Fibroblast of mammary gland (primary cell): ENCODE measurements around the gene VPS37C.
A peak's percentile ranks its signal among the peaks of the same experiment; 100 is the strongest.

ENCODE experiments used
- DNase-seq: peaks from one replicate; pipeline ENCODE4 v3.0.0-alpha.2; 2010; ENCODE audit warnings: low read depth
- H3K4me3 ChIP-seq: 2 replicates; pipeline ENCODE4 v1.5.1; 2011; ENCODE audit warnings: low read depth, mild to moderate bottlenecking, low read length, moderate library complexity; ENCODE audit not compliant: control insufficient read depth
- CTCF ChIP-seq: conservative IDR thresholded peaks from 2 replicates; pipeline ENCODE4 v1.5.1; 2011; ENCODE audit warnings: low read depth, low read length, inconsistent platforms; ENCODE audit not compliant: control insufficient read depth, insufficient read depth

VPS37C gene

GRCh38 chr11:61158691-61159381 is 2.4 kb downstream of the VPS37C start:
- DNase-seq = peak; percentile 78
- TF ChIP-seq CTCF = no peak
- no peak overlapping the region for H3K4me3 ChIP-seq

- DNase-seq = no peak
- no peak overlapping the region for H3K4me3 ChIP-seq
- TF ChIP-seq CTCF = no peak
These were observed 3.5 kb downstream of the VPS37C start for GRCh38 chr11:61157743-61158142.

GRCh38 chr11:61155741-61156140 is 5.5 kb downstream of the VPS37C start:
- no peak for TF ChIP-seq CTCF
- DNase-seq = no peak
- H3K4me3 ChIP-seq = no peak overlapping the region

- no peak for DNase-seq
- no peak overlapping the region for H3K4me3 ChIP-seq
- TF ChIP-seq CTCF = no peak
These were observed 5.9 kb downstream of the VPS37C start for GRCh38 chr11:61155312-61155711.

GRCh38 chr11:61154528-61154927 is 6.7 kb downstream of the VPS37C start:
- TF ChIP-seq CTCF = no peak
- no peak for DNase-seq
- H3K4me3 ChIP-seq = no peak overlapping the region

- TF ChIP-seq CTCF = no peak
- no peak overlapping the region for H3K4me3 ChIP-seq
These were observed 7.6 kb downstream of the VPS37C start for GRCh38 chr11:61153593-61154095.

GRCh38 chr11:61152816-61153592 is 8.2 kb downstream of the VPS37C start:
- no peak overlapping the region for H3K4me3 ChIP-seq
- DNase-seq = peak; percentile 54
- no peak for TF ChIP-seq CTCF

More at GRCh38 chr11:61153593-61154095, 7.6 kb downstream of the VPS37C start:
- DNase-seq = no peak
